ENCODE results near the gene DLX5. TPM values are rescaled to one million over a fixed set of nuclear protein-coding genes. Genes with fewer than 3 reads are reported as not detected.

The DLX5 gene
- total RNA-seq, 2 donors from 2014 or later = not detected

GRCh38 chr7:97003262-97004246 lies 21.1 kb downstream of the DLX5 start:
- Mint-ChIP-seq H3K9me3 (peaks cover 7% of the 10 kb centered on the region), H3K4me3 (no peak overlapping the region), H3K27me3 (peaks cover 66% of the 10 kb centered on the region), H3K27ac (no peak overlapping the region), H3K4me1 (no peaks in the 10 kb centered on the region), H3K36me3 (ENCODE audit: low read depth) (peaks cover 5% of the 10 kb centered on the region)
- no peak for ATAC-seq (replicated peaks)

DNA sequence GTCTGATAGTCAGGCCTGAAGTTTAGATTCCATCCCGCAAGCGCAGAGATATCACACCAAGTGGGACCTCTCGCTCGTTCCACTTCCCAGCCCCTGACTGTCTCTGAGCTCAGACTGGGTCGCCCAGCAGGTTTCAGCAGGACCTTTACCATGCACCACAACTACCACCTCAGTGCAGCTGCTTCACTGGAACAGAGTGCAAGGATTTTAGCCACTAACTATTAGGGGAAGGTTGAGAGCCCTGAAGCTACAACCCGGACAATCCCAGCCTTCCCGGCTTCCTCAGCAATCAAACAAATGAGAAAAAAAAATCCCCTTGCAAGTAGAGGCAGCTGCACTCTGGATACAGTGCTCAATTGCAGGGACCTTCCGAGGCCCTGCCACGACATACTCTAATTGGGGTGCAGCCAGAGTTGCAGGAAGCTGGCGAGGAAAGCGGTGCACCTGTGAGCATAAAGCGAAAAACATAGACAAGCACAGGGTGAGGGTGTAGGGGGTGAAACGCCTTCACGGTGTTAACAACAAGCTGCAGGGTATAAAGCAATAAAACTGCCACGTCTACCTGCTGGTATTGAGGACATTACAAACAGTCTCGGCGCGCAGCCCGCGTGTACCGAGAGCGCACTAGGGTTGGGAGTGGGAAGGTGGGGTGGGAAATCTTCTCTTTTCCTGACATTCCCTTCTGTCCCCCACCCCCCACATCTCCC lies 21.9 kb downstream of the DLX5 start:
- Mint-ChIP-seq H3K4me1 (no peaks in the 10 kb centered on the region), H3K36me3 (ENCODE audit: low read depth) (peaks cover 5% of the 10 kb centered on the region), H3K4me3 (no peak overlapping the region), H3K27me3 (peaks cover 65% of the 10 kb centered on the region), H3K27ac (no peak overlapping the region), H3K9me3 (peaks cover 7% of the 10 kb centered on the region)
- ATAC-seq (replicated peaks) = no peak

- H3K9me3 Mint-ChIP-seq = peaks cover 7% of the 10 kb centered on the region
- no peaks in the 10 kb centered on the region for H3K4me1 Mint-ChIP-seq
- H3K27ac Mint-ChIP-seq = no peak overlapping the region
- H3K4me3 Mint-ChIP-seq = no peak overlapping the region
- no peak for ATAC-seq (replicated peaks)
- H3K36me3 Mint-ChIP-seq (ENCODE audit: low read depth) = peaks cover 5% of the 10 kb centered on the region
- peaks cover 66% of the 10 kb centered on the region for H3K27me3 Mint-ChIP-seq
These were observed 22.7 kb downstream of the DLX5 start for GRCh38 chr7:97001656-97002554.

DNA sequence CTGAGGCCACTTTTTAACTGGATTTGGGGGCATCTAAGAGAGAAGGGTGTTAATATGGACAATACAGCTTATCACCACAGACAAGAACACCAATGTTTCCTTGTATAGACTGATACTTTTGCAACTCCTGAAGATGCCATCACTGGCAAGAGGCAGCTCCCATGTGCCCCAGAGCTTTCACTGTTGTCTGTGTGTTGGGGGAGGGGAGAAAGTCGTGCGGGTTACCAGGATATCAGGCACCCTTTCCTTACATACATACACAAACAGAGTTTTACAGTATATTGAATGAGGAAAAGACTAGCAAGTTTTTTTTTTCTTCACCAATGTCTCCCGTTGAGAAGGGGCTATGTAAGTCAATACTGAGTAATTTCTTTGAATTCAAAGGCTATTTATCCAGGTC lies 23.4 kb downstream of the DLX5 start:
- Mint-ChIP-seq H3K4me3 (no peak overlapping the region), H3K27me3 (peaks cover 65% of the 10 kb centered on the region), H3K9me3 (peaks cover 7% of the 10 kb centered on the region), H3K4me1 (no peaks in the 10 kb centered on the region), H3K27ac (no peak overlapping the region), H3K36me3 (ENCODE audit: low read depth) (peaks cover 5% of the 10 kb centered on the region)
- ATAC-seq (replicated peaks) = no peak

- H3K4me3 Mint-ChIP-seq = no peak overlapping the region
- peaks cover 5% of the 10 kb centered on the region for H3K36me3 Mint-ChIP-seq (ENCODE audit: low read depth)
- ATAC-seq (replicated peaks) = no peak
- peaks cover 80% of the 10 kb centered on the region for H3K27me3 Mint-ChIP-seq
- no peaks in the 10 kb centered on the region for H3K4me1 Mint-ChIP-seq
- H3K27ac Mint-ChIP-seq = no peak overlapping the region
- peaks cover 7% of the 10 kb centered on the region for H3K9me3 Mint-ChIP-seq
These were observed 25.9 kb downstream of the DLX5 start for GRCh38 chr7:96998744-96999143.

DNA sequence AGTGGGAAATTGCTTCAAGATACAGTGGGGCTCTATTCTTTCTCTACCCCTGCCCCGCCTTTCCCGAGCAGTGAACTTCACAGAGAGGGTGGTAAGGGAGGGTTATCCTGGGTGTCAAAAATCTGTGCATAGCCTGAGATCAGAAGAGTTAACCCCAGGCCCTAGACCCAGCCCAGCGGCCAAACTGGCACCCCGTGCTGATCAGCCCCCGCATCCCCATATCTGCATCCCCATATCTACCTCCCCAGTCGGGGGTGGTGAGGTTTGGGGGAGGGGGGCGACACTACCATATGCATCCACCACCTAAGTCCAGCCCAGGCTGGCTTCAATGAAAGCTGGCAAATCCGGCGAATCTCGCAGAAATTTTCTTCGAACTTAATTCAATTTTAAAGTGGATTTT lies 26.3 kb downstream of the DLX5 start:
- Mint-ChIP-seq H3K4me1 (no peaks in the 10 kb centered on the region), H3K36me3 (ENCODE audit: low read depth) (peaks cover 4% of the 10 kb centered on the region), H3K4me3 (no peak overlapping the region), H3K9me3 (peaks cover 7% of the 10 kb centered on the region), H3K27me3 (peaks cover 81% of the 10 kb centered on the region), H3K27ac (no peak overlapping the region)
- ATAC-seq (replicated peaks) = no peak

DNA sequence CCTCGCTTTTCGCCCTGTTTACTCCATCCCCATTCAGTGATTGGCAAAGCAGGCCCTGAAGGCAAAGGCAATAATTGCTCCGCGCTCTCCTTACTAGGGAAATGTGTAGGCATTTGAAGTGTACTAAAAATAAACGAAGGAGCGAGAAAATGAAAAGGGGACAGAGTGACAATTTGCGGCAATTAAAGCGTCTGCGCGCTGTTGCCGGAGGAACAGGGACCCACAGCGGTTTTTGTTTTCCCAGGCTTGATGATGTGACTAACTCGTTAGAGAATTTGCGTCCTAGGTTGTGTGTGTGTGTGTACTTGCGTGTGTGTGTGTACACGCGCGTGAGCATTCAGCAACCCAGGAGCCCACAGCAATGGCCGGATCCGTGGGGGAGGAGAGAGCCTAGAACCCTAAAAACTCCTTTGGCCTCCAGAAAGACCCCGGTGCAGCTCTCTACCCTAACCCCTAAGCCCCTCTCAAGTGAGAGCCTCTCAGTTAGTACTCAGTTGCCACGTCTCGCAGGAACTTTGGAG lies 27.1 kb downstream of the DLX5 start:
- no peak overlapping the region for H3K4me3 Mint-ChIP-seq
- H3K36me3 Mint-ChIP-seq (ENCODE audit: low read depth) = no peaks in the 10 kb centered on the region
- peaks cover 81% of the 10 kb centered on the region for H3K27me3 Mint-ChIP-seq
- no peaks in the 10 kb centered on the region for H3K4me1 Mint-ChIP-seq
- H3K9me3 Mint-ChIP-seq = peaks cover 7% of the 10 kb centered on the region
- ATAC-seq (replicated peaks) = no peak
- H3K27ac Mint-ChIP-seq = no peak overlapping the region

DNA sequence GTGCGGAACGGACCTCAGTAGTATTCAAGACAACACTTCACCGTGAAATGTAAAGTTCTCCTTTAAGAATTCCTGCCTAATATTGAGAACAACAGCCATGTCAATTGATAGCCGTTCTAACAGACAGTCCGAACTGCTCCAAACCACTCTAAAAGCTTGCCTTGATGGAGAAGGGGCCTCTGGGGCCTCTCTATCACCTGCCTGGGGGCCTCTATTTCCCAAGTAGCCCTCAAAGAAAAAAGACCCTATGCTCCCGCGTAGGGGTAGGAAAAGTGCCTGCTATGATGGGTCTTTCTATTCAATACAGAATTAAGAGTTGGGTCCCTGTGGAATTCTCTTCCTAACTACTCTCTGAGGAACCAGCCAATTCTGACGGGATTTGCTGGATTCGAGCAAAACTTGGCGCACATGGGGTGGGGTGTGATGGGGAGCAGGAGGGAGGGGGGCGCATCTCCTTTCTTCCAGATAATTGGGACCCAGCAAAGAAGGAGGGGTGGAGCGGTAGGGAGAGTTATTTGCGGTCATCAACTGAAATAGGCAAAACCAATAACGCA lies 27.6 kb downstream of the DLX5 start:
- Mint-ChIP-seq H3K9me3 (peaks cover 7% of the 10 kb centered on the region), H3K36me3 (ENCODE audit: low read depth) (no peaks in the 10 kb centered on the region), H3K27ac (no peak overlapping the region), H3K27me3 (peaks cover 79% of the 10 kb centered on the region), H3K4me1 (no peaks in the 10 kb centered on the region), H3K4me3 (no peak overlapping the region)
- ATAC-seq (replicated peaks) = no peak

DNA sequence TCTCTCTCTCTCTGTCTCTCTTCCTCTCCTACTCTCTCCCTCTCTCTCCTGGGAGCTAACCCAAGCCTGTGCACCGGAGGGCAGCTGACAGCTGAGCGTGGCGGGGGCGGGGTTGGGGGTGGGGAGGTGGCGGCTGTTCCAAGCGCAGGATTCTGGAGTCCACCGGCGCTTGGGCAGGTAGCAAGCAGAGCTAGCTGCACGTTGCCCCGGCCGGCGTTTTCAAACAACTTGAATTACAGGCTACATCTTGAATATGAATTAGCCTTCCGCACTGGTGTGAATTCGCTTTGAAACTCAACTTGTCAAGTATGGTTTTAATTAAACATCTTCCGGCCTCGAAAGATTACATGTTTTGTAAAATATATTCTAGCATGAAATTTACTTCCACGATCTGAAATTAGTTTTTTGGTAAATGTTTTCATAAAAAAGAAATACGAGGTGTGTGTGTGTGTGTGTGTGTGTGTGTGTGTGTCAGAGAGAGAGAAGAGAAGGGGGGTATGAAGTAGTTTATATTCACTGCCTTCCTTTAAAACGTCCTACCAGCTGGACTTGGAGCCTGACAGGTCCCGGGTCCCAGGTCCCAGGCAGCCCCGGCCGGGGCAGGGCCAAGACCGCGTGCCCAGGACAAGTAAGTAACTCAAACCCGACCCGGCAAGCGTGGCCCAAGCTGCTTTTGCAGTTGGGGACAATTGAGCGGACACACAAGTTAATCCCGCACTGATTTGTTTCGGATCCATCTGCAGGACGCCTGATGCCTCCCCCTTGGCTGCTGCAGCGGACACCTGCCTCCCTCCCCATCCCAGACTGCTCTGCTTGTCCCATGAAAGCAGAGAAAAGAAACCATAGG lies 28.3 kb downstream of the DLX5 start:
- H3K4me3 Mint-ChIP-seq = no peak overlapping the region
- H3K36me3 Mint-ChIP-seq (ENCODE audit: low read depth) = no peaks in the 10 kb centered on the region
- H3K27ac Mint-ChIP-seq = no peak overlapping the region
- H3K27me3 Mint-ChIP-seq = peaks cover 80% of the 10 kb centered on the region
- no peak for ATAC-seq (replicated peaks)
- H3K4me1 Mint-ChIP-seq = no peaks in the 10 kb centered on the region
- peaks cover 7% of the 10 kb centered on the region for H3K9me3 Mint-ChIP-seq

GRCh38 chr7:96995406-96996110 lies 29.1 kb downstream of the DLX5 start:
- ATAC-seq (replicated peaks) = no peak
- Mint-ChIP-seq H3K4me3 (no peak overlapping the region), H3K4me1 (no peaks in the 10 kb centered on the region), H3K36me3 (ENCODE audit: low read depth) (no peaks in the 10 kb centered on the region), H3K27me3 (peaks cover 78% of the 10 kb centered on the region), H3K27ac (no peak overlapping the region), H3K9me3 (peaks cover 7% of the 10 kb centered on the region)

DNA sequence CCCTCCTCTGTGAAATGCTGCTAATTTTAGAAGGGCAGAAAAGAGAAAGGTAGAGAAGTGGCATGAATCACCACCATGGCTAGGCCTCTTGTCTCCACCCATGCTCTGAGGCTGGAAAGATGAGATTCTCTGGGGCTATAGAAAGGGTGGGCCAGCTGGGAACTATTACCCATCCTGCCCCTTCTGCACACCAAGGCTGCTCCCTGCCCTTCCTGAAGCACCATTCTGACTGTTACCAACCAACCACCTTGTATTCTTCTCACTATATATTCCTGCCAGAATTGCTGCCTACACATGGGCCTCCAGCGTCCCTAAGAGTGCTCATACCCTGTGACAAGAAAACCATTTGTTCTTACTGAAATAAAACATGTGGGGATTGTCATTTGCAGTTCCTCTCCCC lies 30.7 kb downstream of the DLX5 start:
- Mint-ChIP-seq H3K4me1 (peaks cover 4% of the 10 kb centered on the region), H3K27ac (no peak overlapping the region), H3K36me3 (ENCODE audit: low read depth) (no peaks in the 10 kb centered on the region), H3K4me3 (no peak overlapping the region), H3K27me3 (peaks cover 77% of the 10 kb centered on the region), H3K9me3 (peaks cover 4% of the 10 kb centered on the region)
- ATAC-seq (replicated peaks) = no peak

DNA sequence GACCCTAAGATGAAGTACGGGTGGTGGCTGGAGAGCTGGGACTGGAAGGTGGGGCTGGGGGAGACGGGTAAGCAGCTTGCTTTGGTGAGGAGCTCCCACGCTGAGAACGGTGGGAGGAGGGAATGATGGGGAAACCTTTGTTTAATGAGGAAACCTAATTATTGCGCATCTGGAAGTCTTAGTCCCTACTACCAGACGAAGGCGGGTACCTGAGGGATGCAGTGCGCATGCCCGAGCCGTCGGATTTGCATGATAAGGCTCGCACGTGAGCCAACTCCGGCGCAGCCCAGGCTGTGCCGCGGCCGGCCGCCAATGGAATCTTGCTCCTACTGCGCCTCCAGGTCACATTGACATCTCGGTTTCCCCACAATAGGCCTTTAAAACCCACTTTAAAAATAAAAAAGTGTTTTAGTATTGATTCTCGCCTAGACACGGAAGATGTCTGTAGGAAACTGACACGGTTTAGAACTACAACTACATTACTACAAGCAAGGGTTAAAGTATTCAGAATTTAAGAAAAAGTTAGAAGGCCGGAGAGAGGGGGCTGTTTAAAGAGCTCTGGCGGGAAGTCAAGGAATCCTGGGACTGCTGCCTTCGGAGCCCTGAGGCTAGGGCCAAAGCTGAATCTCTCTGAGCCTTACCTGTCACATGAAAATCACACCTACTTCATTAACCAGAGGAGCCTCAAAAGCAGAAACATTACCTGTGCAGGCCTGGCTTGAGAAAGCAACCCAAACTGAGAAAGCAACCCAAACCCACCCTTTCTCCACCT lies 31.4 kb downstream of the DLX5 start:
- H3K27me3 Mint-ChIP-seq = peaks cover 77% of the 10 kb centered on the region
- no peaks in the 10 kb centered on the region for H3K36me3 Mint-ChIP-seq (ENCODE audit: low read depth)
- peaks cover 4% of the 10 kb centered on the region for H3K4me1 Mint-ChIP-seq
- H3K4me3 Mint-ChIP-seq = no peak overlapping the region
- no peak for ATAC-seq (replicated peaks)
- peaks cover 4% of the 10 kb centered on the region for H3K9me3 Mint-ChIP-seq
- H3K27ac Mint-ChIP-seq = no peak overlapping the region

Measured in activated T-helper 17 cell treated with anti-CD3 and anti-CD28 coated beads, Interleukin-2, amount 50 U/mL, for 72 hours (primary cell).